ENCODE measurements around the gene SYP. TPM values are rescaled to one million over a fixed set of nuclear protein-coding genes. Genes with fewer than 3 reads are reported as not detected.

Gene SYP
- polyA plus RNA-seq, 1 experiment, result 0.07 TPM

DNA sequence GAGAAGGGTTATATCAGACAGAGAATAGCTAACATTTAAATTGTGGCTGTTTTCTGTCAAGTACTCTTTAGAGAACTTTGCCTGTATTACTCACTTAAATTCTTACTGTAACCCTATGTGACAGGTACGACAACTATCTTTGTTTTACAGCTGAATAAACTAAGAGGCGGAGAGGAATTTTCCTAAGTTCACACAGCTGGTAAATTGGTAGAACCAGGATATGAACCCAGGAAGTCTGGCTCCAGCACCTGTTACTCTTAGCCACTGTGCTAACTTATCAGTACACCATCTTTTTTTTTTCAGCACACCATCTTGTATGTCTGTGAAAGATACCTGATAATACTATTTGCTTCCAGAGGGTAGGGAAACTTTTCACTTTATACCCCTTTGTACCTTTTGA, 2.0 kb upstream of the SYP start:
- CTCF ChIA-PET, result no interaction called here
- no peaks in the 10 kb centered on the region for H3K27me3 ChIP-seq (ENCODE audit: control insufficient read depth, insufficient read depth, low read length)
- no peaks in the 10 kb centered on the region for H3K36me3 ChIP-seq (ENCODE audit: control insufficient read depth, insufficient read depth, low read length)
- TF ChIP-seq, protein P1, sequence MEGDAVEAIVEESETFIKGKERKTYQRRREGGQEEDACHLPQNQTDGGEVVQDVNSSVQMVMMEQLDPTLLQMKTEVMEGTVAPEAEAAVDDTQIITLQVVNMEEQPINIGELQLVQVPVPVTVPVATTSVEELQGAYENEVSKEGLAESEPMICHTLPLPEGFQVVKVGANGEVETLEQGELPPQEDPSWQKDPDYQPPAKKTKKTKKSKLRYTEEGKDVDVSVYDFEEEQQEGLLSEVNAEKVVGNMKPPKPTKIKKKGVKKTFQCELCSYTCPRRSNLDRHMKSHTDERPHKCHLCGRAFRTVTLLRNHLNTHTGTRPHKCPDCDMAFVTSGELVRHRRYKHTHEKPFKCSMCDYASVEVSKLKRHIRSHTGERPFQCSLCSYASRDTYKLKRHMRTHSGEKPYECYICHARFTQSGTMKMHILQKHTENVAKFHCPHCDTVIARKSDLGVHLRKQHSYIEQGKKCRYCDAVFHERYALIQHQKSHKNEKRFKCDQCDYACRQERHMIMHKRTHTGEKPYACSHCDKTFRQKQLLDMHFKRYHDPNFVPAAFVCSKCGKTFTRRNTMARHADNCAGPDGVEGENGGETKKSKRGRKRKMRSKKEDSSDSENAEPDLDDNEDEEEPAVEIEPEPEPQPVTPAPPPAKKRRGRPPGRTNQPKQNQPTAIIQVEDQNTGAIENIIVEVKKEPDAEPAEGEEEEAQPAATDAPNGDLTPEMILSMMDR (IDR thresholded peaks at IDR 0.05; ENCODE audit: insufficient read depth, low read depth, low read length), result no peak
- DNase-seq (ENCODE audit: low read depth), result no peak
- POLR2A ChIA-PET, result no interaction called here
- H3K4me3 ChIP-seq (ENCODE audit: low read depth, low read length), result no peak overlapping the region

DNA sequence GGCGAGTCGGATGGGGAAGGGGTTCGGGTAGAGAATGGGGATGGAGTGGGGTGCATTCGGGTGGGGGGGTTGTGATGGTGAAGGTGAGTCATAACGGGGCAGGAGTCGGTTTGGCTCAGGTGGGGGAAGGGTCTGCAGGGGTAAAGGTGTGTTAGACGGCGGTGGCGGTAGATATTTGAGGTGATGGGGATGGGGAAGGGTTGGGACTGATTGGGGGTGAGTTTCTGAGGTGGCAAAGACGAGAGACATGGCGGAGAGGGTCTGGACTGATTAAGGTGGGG, 738 bp downstream of the SYP start:
- CTCF ChIA-PET, result no interaction called here
- no peaks in the 10 kb centered on the region for H3K27me3 ChIP-seq (ENCODE audit: control insufficient read depth, insufficient read depth, low read length)
- TF ChIP-seq, protein P1 (IDR thresholded peaks at IDR 0.05; ENCODE audit: insufficient read depth, low read depth, low read length), result no peak
- POLR2A ChIA-PET, result no interaction called here
- no peaks in the 10 kb centered on the region for H3K36me3 ChIP-seq (ENCODE audit: control insufficient read depth, insufficient read depth, low read length)
- no peak overlapping the region for H3K4me3 ChIP-seq (ENCODE audit: low read depth, low read length)
- no peak for DNase-seq (ENCODE audit: low read depth)

DNA sequence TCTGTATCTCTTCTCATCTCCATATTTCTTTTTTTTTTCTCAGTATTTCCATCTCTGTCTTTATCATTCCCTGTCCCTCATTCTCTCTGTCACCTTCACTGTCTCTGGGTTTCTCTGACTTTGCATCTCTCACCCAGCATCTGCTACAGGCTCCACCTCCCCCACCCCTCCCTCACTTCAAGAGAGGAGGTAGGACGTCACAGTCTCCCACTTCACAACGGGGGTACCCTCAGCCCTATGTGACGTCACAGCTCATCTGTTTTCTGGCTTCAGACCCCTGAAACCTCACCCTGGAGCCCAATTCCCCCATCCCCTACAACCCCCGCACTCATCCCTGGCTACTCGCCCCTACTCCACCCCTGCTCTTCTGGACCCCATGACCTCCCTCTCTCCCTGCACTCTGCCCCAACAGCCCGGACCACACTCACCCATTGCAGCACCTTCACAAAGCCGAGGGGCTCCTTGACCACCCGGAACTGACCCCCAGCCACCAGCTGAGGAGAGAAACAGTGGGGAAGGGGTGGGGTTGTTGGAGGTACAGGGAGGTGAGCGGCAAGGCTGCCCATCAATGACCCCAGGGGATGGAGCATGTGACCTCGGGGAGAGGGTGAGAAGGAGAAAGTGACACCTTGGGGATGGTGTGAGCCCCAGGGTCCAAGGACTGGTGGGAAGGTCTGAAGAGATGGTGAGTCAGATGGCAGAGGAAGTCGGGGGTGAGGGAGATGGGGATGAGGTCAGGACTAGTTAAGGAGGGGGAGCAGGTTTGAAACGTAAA, 1.3 kb downstream of the SYP start:
- no peaks in the 10 kb centered on the region for H3K36me3 ChIP-seq (ENCODE audit: control insufficient read depth, insufficient read depth, low read length)
- no peak overlapping the region for H3K4me3 ChIP-seq (ENCODE audit: low read depth, low read length)
- POLR2A ChIA-PET, result no interaction called here
- no peak for DNase-seq (ENCODE audit: low read depth)
- no peaks in the 10 kb centered on the region for H3K27me3 ChIP-seq (ENCODE audit: control insufficient read depth, insufficient read depth, low read length)
- TF ChIP-seq, protein P1 (IDR thresholded peaks at IDR 0.05; ENCODE audit: insufficient read depth, low read depth, low read length), result no peak
- CTCF ChIA-PET, result no interaction called here

DNA sequence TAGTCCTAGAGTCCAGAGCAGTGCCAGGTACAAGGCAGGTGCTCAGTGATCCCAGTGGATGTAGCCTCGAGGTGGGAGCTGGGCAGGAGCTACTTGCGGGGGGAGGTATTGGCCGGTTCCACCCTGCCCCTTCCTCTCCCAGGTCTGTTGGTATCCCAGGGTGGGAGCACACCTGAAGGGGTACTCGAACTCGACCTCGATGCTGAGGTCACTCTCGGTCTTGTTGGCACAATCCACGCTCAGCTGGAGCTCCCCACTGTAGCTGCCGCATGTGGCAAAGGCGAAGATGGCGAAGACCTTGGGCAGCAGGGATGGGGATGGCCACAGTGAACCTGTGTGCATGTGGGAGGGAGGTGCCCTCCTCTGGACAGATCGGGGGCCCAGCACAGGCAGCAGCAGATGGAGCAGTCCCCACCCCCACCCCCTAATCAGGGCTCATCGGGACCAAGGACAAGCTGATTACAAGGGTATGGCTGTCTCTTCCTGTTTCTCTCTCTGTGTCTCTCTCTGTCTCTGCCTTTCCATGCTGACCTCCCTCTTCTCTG, 2.4 kb downstream of the SYP start:
- DNase-seq (ENCODE audit: low read depth), result no peak
- H3K36me3 ChIP-seq (ENCODE audit: control insufficient read depth, insufficient read depth, low read length), result no peaks in the 10 kb centered on the region
- CTCF ChIA-PET, result no interaction called here
- POLR2A ChIA-PET, result no interaction called here
- TF ChIP-seq, protein P1 (IDR thresholded peaks at IDR 0.05; ENCODE audit: insufficient read depth, low read depth, low read length), result no peak
- H3K27me3 ChIP-seq (ENCODE audit: control insufficient read depth, insufficient read depth, low read length), result no peaks in the 10 kb centered on the region
- H3K4me3 ChIP-seq (ENCODE audit: low read depth, low read length), result no peak overlapping the region

DNA sequence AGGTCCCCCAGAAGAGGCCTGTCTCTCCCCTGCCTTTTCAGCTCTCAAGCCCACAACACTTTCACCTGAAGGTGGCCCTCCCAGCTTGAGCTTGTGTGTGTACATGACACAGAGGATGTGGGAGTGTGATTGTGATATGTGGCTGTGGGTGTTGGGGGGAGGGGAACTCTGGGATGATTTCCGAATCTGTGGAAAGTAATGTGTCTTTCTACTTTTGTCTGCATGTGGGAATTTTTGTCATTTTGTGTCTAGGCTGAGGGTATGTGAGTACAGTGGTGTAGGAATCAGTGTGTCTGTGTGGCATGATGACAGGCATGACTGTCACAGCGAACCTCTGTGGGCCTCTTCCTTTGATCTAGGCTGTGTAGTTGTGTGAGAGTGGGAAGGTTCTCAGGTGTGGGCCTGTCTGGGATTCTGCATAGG, 6.4 kb downstream of the SYP start:
- Histone ChIP-seq H3K4me3 (ENCODE audit: low read depth, low read length) (no peak overlapping the region), H3K27me3 (ENCODE audit: control insufficient read depth, insufficient read depth, low read length) (no peaks in the 10 kb centered on the region), H3K36me3 (ENCODE audit: control insufficient read depth, insufficient read depth, low read length) (no peaks in the 10 kb centered on the region)
- no peak for DNase-seq (ENCODE audit: low read depth)
- ChIA-PET CTCF (interaction anchor here (0.9 to 1.7 kb wide), 5 partner anchors 9 to 726 kb away, joined by 3 to 6 read pairs (median 4); no protein-coding TSS in a partner anchor), POLR2A (no interaction called here)
- TF ChIP-seq, protein P1 (IDR thresholded peaks at IDR 0.05; ENCODE audit: insufficient read depth, low read depth, low read length), result no peak

Measured in BJ (cell line).